Chondrocyte (in vitro differentiated cells): Measurements from ENCODE around the gene SPART. TPM values are rescaled to one million over a fixed set of nuclear protein-coding genes. Genes with fewer than 3 reads are reported as not detected.

Experiments
- DNase-seq: peaks from one replicate; pipeline ENCODE4 v3.0.0; 2021; ENCODE audit warnings: mixed read lengths, low spot score
- H3K27ac Mint-ChIP-seq: one replicate; pipeline ENCODE4 v1.8.0; 2021; ENCODE audit warnings: mild to moderate bottlenecking, moderate library complexity, mixed read lengths; ENCODE audit not compliant: unreplicated experiment
- H3K27me3 Mint-ChIP-seq: 2 replicates; pipeline ENCODE4 v1.8.0; 2021; ENCODE audit warnings: low read depth, mixed read lengths
- H3K36me3 Mint-ChIP-seq: 2 replicates; pipeline ENCODE4 v1.8.0; 2021; ENCODE audit warnings: low read depth, mixed read lengths
- H3K4me1 Mint-ChIP-seq: 2 replicates; pipeline ENCODE4 v1.8.0; 2021; ENCODE audit warnings: low read depth, mild to moderate bottlenecking, mixed read lengths
- H3K4me3 Mint-ChIP-seq: one replicate; pipeline ENCODE4 v1.8.0; 2021; ENCODE audit warnings: mild to moderate bottlenecking, moderate library complexity, mixed read lengths; ENCODE audit not compliant: unreplicated experiment
- H3K9me3 Mint-ChIP-seq: 2 replicates; pipeline ENCODE4 v1.8.0; 2021; ENCODE audit warnings: low read depth, mixed read lengths
- total RNA-seq: library from RNA; stranded (reverse); gene quantifications from 3 replicates; pipeline ENCODE4 v1.2.1, GENCODE V29; 2021
- TF ChIP-seq, protein P1 (sequence below): fragments of 200-600 bp; sonication (generic); IDR thresholded peaks from 2 replicates; pipeline ENCODE4 v1.5.0; 2021; ENCODE audit warnings: antibody characterized with exemption, mild to moderate bottlenecking, moderate library complexity

SPART gene
- total RNA-seq, 1 donor from 2014 or later, result 93.6 TPM

DNA sequence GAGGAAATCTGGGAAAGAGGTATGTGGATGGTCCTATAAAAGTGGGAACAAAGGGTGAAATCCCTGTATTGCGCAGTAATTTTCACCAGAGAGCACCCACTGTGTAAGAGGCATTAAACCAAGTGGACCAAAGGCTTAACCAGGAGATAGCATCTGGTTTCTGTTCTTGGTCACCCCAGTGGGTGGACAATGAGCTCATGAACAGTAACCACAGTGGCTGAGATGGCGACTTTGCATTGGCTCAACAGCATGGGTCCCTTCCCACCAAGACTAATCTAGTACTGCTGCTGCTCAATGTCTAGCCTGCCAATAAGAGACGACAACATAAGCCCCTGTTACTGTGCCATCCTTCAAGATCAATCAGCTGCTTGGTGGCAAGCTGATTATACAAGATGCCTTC, 85.2 kb downstream of the SPART start:
- Mint-ChIP-seq H3K27me3 (peaks cover 30% of the 10 kb centered on the region), H3K36me3 (no peaks in the 10 kb centered on the region), H3K4me3 (no peak overlapping the region), H3K9me3 (no peaks in the 10 kb centered on the region), H3K27ac (no peak overlapping the region), H3K4me1 (no peaks in the 10 kb centered on the region)
- TF ChIP-seq, protein P1, sequence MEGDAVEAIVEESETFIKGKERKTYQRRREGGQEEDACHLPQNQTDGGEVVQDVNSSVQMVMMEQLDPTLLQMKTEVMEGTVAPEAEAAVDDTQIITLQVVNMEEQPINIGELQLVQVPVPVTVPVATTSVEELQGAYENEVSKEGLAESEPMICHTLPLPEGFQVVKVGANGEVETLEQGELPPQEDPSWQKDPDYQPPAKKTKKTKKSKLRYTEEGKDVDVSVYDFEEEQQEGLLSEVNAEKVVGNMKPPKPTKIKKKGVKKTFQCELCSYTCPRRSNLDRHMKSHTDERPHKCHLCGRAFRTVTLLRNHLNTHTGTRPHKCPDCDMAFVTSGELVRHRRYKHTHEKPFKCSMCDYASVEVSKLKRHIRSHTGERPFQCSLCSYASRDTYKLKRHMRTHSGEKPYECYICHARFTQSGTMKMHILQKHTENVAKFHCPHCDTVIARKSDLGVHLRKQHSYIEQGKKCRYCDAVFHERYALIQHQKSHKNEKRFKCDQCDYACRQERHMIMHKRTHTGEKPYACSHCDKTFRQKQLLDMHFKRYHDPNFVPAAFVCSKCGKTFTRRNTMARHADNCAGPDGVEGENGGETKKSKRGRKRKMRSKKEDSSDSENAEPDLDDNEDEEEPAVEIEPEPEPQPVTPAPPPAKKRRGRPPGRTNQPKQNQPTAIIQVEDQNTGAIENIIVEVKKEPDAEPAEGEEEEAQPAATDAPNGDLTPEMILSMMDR, result no peak
- DNase-seq, result no peak

DNA sequence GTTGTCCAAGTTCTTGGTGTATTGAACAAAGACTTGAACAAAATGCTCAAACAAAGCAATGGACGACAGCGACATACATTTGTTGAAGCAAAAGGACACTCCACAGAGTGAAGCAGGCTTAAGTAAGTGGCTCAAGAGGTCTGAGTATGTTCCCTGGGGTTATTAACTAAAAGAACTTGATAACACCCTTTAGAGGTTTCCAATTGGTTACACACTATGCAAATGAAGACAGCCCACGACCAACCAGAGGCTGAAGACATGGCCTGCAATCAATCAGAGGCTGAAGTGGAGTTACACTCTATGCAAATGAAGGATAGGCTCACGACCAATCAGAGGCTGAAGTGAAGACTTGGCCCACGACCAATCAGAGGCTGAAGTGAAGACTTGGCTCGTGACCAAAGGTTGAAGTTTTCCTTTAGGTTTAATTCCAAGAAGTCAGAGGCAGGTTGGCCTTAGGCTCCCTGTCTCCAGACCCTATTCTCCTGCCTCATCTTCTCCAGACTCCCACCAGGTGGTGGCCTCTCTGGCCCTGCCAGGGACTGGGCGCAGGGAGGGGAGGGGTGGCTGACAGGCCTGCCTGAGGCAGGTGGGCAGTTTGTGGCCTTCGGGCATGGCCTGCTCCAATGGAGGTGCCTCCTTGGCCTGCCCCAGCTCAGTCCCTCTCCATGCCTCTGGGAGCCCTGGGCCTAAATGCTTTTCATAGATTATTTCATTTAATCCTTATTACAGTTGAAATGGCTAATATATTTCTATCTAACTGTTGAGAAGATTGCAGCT, 86.6 kb downstream of the SPART start:
- Mint-ChIP-seq H3K9me3 (no peaks in the 10 kb centered on the region), H3K4me1 (no peaks in the 10 kb centered on the region), H3K27me3 (peaks cover 18% of the 10 kb centered on the region), H3K36me3 (no peaks in the 10 kb centered on the region), H3K27ac (no peak overlapping the region), H3K4me3 (no peak overlapping the region)
- DNase-seq, result no peak
- TF ChIP-seq, protein P1, result no peak

DNA sequence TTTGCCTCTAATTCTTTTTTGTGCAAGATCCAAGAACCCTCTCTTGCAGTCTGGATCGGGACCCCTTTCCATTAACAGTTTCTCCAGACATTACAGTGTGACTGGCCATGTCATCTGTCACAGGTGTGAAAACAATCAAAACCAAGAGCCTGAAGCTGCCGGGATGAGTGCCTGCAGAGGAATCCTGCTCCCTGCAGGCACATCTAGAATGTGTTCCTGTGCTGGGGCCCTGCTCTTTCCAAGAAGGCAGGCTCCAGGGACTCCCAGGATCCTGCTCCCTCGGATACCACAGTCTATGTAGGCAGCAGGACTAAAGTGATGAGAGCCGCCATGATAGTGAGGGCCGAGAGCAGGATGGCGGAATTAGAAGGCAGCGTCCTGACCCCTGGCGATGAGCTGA, 87.4 kb downstream of the SPART start:
- Mint-ChIP-seq H3K36me3 (no peaks in the 10 kb centered on the region), H3K9me3 (no peaks in the 10 kb centered on the region), H3K4me1 (no peaks in the 10 kb centered on the region), H3K4me3 (no peak overlapping the region), H3K27me3 (peaks cover 11% of the 10 kb centered on the region), H3K27ac (no peak overlapping the region)
- TF ChIP-seq, protein P1, result no peak
- no peak for DNase-seq

Other genes with a start within 250 kb of the SPART start
- 7.3 to 25.8 TPM (median 7.9 TPM) in 3 replicates for gene DCLK1, start 215.0 kb downstream of the SPART start, total RNA-seq
- 0.15 to 0.19 TPM in 2 of 3 replicates, not detected in the other for gene SOHLH2, start 131.8 kb downstream of the SPART start, total RNA-seq
- gene CCDC169, start 48.6 kb downstream of the SPART start, total RNA-seq, result 1.8 to 2.3 TPM (median 2.2 TPM) in 3 replicates
- gene CCNA1, start 86.1 kb upstream of the SPART start, total RNA-seq, result 0.27 to 0.38 TPM in 2 of 3 replicates, not detected in the other